HAP-1 (cell line): ENCODE data around the gene KCNK2.

ENCODE experiments used
- DNase-seq, 2 experiments: peaks; one replicate each; pipeline ENCODE4 v3.0.0-alpha.2; 2016 to 2020; ENCODE audit warnings: low spot score in 2 of 2
- H3K27me3 ChIP-seq: fragments of 250-450 bp; sonication (Bioruptor Pico); 2 replicates; pipeline ENCODE4 v1.5.1; 2020; ENCODE audit warnings: low read depth, mild to moderate bottlenecking, moderate library complexity
- H3K36me3 ChIP-seq: fragments of 250-450 bp; sonication (Bioruptor Pico); replicated peaks from 2 replicates; pipeline ENCODE4 v1.5.1; 2020; ENCODE audit warnings: mild to moderate bottlenecking
- H3K4me1 ChIP-seq: fragments of 250-450 bp; sonication (Bioruptor Pico); 2 replicates; pipeline ENCODE4 v1.5.1; 2020; ENCODE audit warnings: mild to moderate bottlenecking
- H3K4me3 ChIP-seq: fragments of 250-450 bp; sonication (Bioruptor Pico); 2 replicates; pipeline ENCODE4 v1.5.1; 2020; ENCODE audit warnings: mild to moderate bottlenecking, moderate library complexity
- H3K9me3 ChIP-seq: fragments of 250-450 bp; sonication (Bioruptor Pico); 2 replicates; pipeline ENCODE4 v1.5.1; 2020; ENCODE audit warnings: mild to moderate bottlenecking, moderate library complexity
- in situ Hi-C: fragments of 300-500 bp; cut with MboI; formaldehyde crosslinking; loops from 3 replicates; pipeline ENCODE4 v1.14.3; 2020; ENCODE audit warnings: low sequenced_read_pairs, inconsistent platforms, mixed read lengths

KCNK2 gene

GRCh38 chr1:215263636-215264035, 181.1 kb downstream of the KCNK2 start:
- H3K4me1 ChIP-seq, result no peaks in the 10 kb centered on the region
- H3K36me3 ChIP-seq, result no peaks in the 10 kb centered on the region
- no peaks in the 10 kb centered on the region for H3K9me3 ChIP-seq
- H3K4me3 ChIP-seq, result no peak overlapping the region
- DNase-seq, result no peak
- in situ Hi-C loops, result no loop called here
- H3K27me3 ChIP-seq, result no peaks in the 10 kb centered on the region

- in situ Hi-C loops, result no loop called here
- Histone ChIP-seq H3K9me3 (no peaks in the 10 kb centered on the region), H3K36me3 (no peaks in the 10 kb centered on the region), H3K4me1 (no peaks in the 10 kb centered on the region), H3K4me3 (no peak overlapping the region), H3K27me3 (no peaks in the 10 kb centered on the region)
- DNase-seq, result no peak
Measured at GRCh38 chr1:215264649-215265048, 182.1 kb downstream of the KCNK2 start.

GRCh38 chr1:215267495-215267894, 185.0 kb downstream of the KCNK2 start:
- Histone ChIP-seq H3K36me3 (no peaks in the 10 kb centered on the region), H3K9me3 (no peaks in the 10 kb centered on the region), H3K27me3 (no peaks in the 10 kb centered on the region), H3K4me1 (no peaks in the 10 kb centered on the region), H3K4me3 (no peak overlapping the region)
- in situ Hi-C loops, result no loop called here
- DNase-seq, result no peak

DNA sequence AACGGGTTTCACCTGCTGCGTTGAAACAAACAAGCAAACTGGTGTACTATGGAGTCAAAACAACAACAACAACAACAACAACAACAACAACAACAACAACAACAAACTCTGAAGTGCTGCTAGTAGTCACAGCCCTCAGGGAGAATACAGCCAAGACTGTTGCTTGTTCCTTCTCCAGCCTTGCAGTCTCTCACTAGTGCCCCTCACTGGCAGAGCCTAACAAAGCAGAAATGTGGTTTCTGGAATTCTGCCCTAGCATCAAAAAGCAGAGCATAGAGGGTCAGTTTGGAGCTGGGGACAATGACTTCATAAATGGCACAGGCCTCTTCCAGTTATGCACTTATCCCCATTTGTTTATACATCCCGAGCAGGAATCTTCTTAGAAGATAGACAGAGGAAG, 187.4 kb downstream of the KCNK2 start:
- Histone ChIP-seq H3K9me3 (no peaks in the 10 kb centered on the region), H3K27me3 (no peaks in the 10 kb centered on the region), H3K36me3 (no peaks in the 10 kb centered on the region), H3K4me3 (no peak overlapping the region), H3K4me1 (no peaks in the 10 kb centered on the region; the same call in 1 of the 2 replicates)
- in situ Hi-C loops, result no loop called here
- no peak for DNase-seq

GRCh38 chr1:215273838-215274516, 191.4 kb downstream of the KCNK2 start:
- H3K4me3 ChIP-seq, result no peak overlapping the region
- in situ Hi-C loops, result no loop called here
- no peaks in the 10 kb centered on the region for H3K9me3 ChIP-seq
- no peaks in the 10 kb centered on the region; the same call in 1 of the 2 replicates for H3K4me1 ChIP-seq
- DNase-seq, result no peak
- no peaks in the 10 kb centered on the region for H3K36me3 ChIP-seq
- no peaks in the 10 kb centered on the region for H3K27me3 ChIP-seq

- Histone ChIP-seq H3K9me3 (no peaks in the 10 kb centered on the region), H3K4me3 (no peak overlapping the region), H3K27me3 (no peaks in the 10 kb centered on the region), H3K4me1 (no peaks in the 10 kb centered on the region; the same call in 1 of the 2 replicates), H3K36me3 (no peaks in the 10 kb centered on the region)
- no peak for DNase-seq
- in situ Hi-C loops, result no loop called here
Measured at GRCh38 chr1:215276582-215276981, 194.0 kb downstream of the KCNK2 start.

DNA sequence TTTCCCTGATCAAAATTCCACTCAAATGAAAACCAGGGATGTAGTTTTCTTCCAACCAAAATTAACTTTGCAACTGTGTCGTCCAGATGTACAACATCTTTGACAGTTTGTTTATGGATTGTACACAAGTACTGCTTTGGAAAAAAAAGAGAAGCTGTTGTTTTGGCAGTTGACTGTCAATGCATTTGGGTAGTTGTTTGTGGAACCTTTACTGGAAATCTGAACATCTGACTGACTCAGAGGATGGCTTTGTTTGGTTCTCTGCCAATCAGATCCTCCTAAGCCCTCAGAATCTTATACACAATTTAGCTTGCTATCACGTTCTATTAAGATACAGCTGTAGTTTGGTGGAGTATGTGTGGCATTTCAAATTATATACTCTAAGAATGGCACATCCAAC, 195.0 kb downstream of the KCNK2 start:
- DNase-seq, result no peak
- H3K9me3 ChIP-seq, result no peaks in the 10 kb centered on the region
- in situ Hi-C loops, result no loop called here
- no peaks in the 10 kb centered on the region for H3K36me3 ChIP-seq
- H3K27me3 ChIP-seq, result no peaks in the 10 kb centered on the region
- H3K4me1 ChIP-seq, result no peaks in the 10 kb centered on the region; the same call in 1 of the 2 replicates
- no peak overlapping the region for H3K4me3 ChIP-seq

DNA sequence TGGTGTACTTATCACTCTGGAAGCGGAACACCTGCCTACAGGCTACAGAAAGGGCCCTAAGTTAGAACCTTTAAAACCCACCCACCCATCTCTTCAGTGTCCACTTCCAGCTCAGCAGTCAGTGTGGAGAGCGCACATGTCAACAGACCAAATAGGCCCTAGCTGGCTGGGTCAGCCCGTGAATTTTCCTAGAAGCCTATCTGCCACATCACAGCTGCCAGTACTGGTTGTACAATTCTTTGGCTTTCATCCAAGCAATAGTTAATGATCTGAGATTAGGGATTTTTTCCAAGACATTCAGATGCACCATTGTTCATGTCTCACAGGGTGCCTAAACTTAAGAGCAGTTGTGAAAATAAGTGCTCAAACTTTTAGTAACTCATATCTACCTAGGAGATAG, 197.1 kb downstream of the KCNK2 start:
- Histone ChIP-seq H3K36me3 (no peaks in the 10 kb centered on the region), H3K4me1 (no peaks in the 10 kb centered on the region; the same call in 1 of the 2 replicates), H3K27me3 (no peaks in the 10 kb centered on the region), H3K4me3 (no peak overlapping the region), H3K9me3 (no peaks in the 10 kb centered on the region)
- in situ Hi-C loops, result no loop called here
- DNase-seq, result no peak

- H3K4me3 ChIP-seq, result no peak overlapping the region
- in situ Hi-C loops, result no loop called here
- no peak for DNase-seq
Measured at GRCh38 chr1:215282557-215282956, 200.0 kb downstream of the KCNK2 start.

DNA sequence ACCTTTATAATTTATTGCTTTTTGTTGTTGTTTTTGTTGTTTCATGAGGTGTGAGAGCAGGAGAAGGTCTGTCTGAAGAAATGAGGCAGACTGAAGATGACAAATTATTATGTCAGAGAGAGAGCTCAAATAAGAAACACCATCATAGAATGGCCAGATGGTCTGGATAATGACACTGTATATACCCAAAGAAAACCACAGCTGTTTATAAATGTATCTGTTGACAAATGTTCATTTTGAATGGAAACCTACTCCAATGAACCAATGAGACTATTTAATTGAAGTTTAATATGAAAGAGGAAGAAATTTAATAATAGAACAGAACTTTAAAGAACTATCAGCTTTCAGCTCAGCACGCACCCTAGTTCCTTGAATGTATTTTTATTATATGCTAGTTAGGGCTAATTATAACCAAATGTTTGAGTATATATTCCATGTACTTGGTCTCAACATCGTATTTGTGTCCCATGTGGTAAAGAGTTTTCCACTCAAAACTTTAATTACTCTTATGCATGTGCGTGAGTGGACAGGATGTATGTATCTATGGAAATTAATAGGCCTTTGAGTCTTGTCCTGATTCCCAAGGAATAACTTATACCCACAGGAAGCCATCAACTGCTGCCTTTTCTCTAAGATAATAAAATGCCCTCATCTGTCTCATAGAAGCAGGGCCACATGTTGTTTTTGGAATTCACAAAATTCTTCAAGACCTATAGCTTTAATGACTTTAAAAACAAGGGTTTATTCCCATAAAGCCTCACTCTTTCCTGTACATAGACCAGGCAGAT, 202.7 kb downstream of the KCNK2 start:
- DNase-seq, result no peak
- Histone ChIP-seq H3K27me3 (no peaks in the 10 kb centered on the region), H3K9me3 (no peaks in the 10 kb centered on the region), H3K4me1 (no peaks in the 10 kb centered on the region), H3K36me3 (no peaks in the 10 kb centered on the region), H3K4me3 (no peak overlapping the region)
- in situ Hi-C loops, result no loop called here

More at GRCh38 chr1:215282557-215282956, 200.0 kb downstream of the KCNK2 start:
- H3K9me3 ChIP-seq, result no peaks in the 10 kb centered on the region
- no peaks in the 10 kb centered on the region for H3K4me1 ChIP-seq
- no peaks in the 10 kb centered on the region for H3K27me3 ChIP-seq
- no peaks in the 10 kb centered on the region for H3K36me3 ChIP-seq
